HG02678 (cell line): ENCODE data around the gene ZNF350.
"Not testable (repeated sequence)": the region's sequence is repeated elsewhere in the genome, so short reads cannot be mapped to it uniquely, and the experiment has no call there.

Experiments used
- ATAC-seq: cut with Tn5 transposase; IDR thresholded peaks from one replicate; pipeline ENCODE4 v1.9.1; 2021; ENCODE audit warnings: mild to moderate bottlenecking, moderate library complexity; ENCODE audit not compliant: unreplicated experiment

ZNF350 gene

GRCh38 chr19:51986309-51987291 lies at the start of gene ZNF350:
Gene ZNF350 (minus strand): TSS chr19:51986840. CDS start chr19:51974360, 12,480 bp downstream.
- peak; percentile 75 for ATAC-seq

- no peak for ATAC-seq
Observed at GRCh38 chr19:52034051-52034728, 47.5 kb upstream of the ZNF350 start.

GRCh38 chr19:52028780-52029123 lies 42.1 kb upstream of the ZNF350 start:
- ATAC-seq: peak; percentile 33

- ATAC-seq: peak; percentile 88
Observed at GRCh38 chr19:52028027-52028779, 41.6 kb upstream of the ZNF350 start, which contains the start of gene ZNF614. Gene ZNF614 (minus strand): TSS chr19:52028379. CDS start chr19:52025745, 2,634 bp downstream.

GRCh38 chr19:52026255-52026990 lies 39.8 kb upstream of the ZNF350 start:
- ATAC-seq: not testable (repeated sequence)

DNA sequence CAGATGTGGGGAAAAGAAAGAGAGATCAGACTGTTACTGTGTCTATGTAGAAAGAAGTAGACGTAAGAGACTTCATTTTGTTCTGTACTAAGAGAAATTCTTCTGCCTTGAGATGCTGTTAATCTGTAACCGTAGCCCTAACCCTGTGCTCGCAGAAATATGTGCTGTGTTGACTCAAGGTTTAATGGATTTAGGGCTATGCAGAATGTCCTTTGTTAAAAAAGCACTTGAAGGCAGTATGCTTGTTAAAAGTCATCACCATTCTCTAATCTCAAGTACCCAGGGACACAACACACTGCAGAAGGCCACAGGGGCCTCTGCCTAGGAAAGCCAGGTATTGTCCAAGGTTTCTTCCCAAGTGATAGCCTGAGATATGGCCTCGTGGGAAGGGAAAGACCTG lies 37.8 kb upstream of the ZNF350 start:
- not testable (repeated sequence) for ATAC-seq

DNA sequence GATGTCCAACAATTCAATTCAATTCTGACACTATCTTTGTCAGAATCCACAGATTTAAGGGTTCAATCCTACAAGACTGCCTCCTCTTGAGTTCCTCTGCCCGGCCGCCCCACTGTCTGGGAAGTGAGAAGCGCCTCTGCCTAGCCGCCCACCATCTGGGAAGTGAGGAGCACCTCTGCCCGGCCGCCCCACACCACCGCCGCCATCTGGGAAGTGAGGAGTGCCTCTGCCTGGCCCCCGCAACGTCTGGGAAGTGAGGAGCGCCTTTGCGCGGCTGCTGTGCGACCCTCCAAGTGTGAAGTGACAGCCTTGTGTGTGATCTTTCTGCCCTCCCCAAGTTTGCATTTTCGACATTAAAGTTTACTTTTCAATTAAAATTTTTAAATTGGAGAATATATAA lies 35.6 kb upstream of the ZNF350 start:
- ATAC-seq: no peak

- no peak for ATAC-seq
Observed at GRCh38 chr19:52020506-52020905, 33.9 kb upstream of the ZNF350 start.

- no peak for ATAC-seq
Observed at GRCh38 chr19:52010674-52011073, 24.0 kb upstream of the ZNF350 start.

GRCh38 chr19:52007806-52008557 lies 21.3 kb upstream of the ZNF350 start, which contains the start of gene ZNF615:
Gene ZNF615 (minus strand): TSS chr19:52008211. CDS start chr19:52003711, 4,500 bp downstream.
- peak; percentile 94 for ATAC-seq

GRCh38 chr19:52007451-52007805 lies 20.8 kb upstream of the ZNF350 start:
- ATAC-seq: no peak

- ATAC-seq: no peak
Observed at GRCh38 chr19:51994048-51994644, 7.5 kb upstream of the ZNF350 start.

DNA sequence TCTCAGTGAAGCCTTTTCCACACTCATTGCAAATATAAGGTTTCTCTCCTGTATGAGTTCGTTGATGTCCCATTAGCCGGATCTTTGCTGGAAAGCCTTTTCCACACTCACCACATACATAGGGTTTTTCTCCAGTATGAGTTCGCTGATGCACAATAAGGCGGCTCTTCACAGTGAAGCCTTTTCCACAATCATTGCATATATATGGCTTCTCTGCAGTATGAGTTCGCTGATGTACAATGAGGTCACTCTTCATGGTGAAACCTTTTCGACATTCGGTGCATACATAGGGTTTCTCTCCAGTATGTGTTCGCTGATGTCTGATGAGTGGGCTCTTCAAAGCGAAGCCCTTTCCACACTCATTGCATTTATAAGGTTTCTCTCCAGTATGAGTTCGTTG lies 6.8 kb upstream of the ZNF350 start:
- no peak for ATAC-seq

- ATAC-seq: no peak
Observed at GRCh38 chr19:51983361-51983760, 3.3 kb downstream of the ZNF350 start.

GRCh38 chr19:51980926-51981325 lies 5.7 kb downstream of the ZNF350 start:
- ATAC-seq: not testable (repeated sequence)

- no peak for ATAC-seq
Observed at GRCh38 chr19:51980116-51980736, 6.4 kb downstream of the ZNF350 start.

DNA sequence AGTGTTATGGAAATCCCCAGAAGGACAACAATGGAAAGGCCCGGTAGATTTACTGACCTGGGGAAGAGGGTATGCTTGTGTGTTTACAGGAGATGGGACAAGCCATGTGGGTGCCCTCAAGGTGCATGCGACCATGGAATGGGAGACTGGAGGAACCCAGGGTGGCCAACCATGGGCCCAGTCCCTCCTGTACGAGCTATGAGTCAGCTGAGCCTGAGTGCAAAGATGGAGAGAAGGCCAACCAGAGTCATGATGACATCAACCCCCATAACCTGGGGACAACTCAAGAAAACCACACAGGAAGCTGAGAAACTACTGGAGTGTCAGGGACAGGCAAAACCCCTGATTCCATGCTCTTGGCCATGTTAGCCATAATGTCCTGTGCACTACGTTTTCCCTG lies 7.8 kb downstream of the ZNF350 start:
- no peak for ATAC-seq

GRCh38 chr19:51977346-51977745 lies 9.3 kb downstream of the ZNF350 start:
- ATAC-seq: no peak

GRCh38 chr19:51976852-51977251 lies 9.8 kb downstream of the ZNF350 start:
- no peak for ATAC-seq
